Uterine smooth muscle cell (primary cell): Measurements from ENCODE around the gene THTPA. TPM values are rescaled to one million over a fixed set of nuclear protein-coding genes. Genes with fewer than 3 reads are reported as not detected.

Experiments
- total RNA-seq: library from RNA; depleted of rRNA; stranded (reverse); fragments of >200 nt; gene quantifications from 2 replicates; pipeline ENCODE4 v1.2.3, GENCODE V29; 2014

Gene THTPA
- total RNA-seq: 14.5 and 20.6 TPM in 2 replicates

GRCh38 chr14:23555882-23556699 is at the start of gene THTPA:
TSS of gene THTPA (plus strand) at chr14:23556271. CDS start at chr14:23556758, 487 bp downstream.

GRCh38 chr14:23551266-23552028 is 4.6 kb upstream of the THTPA start, which contains the start of gene ZFHX2:
TSS of gene ZFHX2 (minus strand) at chr14:23551765. CDS start at chr14:23535325, 16,440 bp downstream.

GRCh38 chr14:23567186-23568020 is 11.3 kb downstream of the THTPA start, which contains the start of gene AP1G2:
TSS of gene AP1G2 (minus strand) at chr14:23567791. CDS start at chr14:23567314, 477 bp downstream.

GRCh38 chr14:23578560-23579310 is 22.7 kb downstream of the THTPA start, which contains the start of gene JPH4:
TSS of gene JPH4 (minus strand) at chr14:23578790. CDS start at chr14:23577453, 1,337 bp downstream.

Other genes with a start within 250 kb of the THTPA start
- 19.7 and 27.3 TPM in 2 replicates for gene BCL2L2, start 249.4 kb upstream of the THTPA start, total RNA-seq
- 105 and 119 TPM in 2 replicates for gene PABPN1, start 234.8 kb upstream of the THTPA start, total RNA-seq
- 8.1 and 36.4 TPM in 2 replicates for gene SLC22A17, start 203.4 kb upstream of the THTPA start, total RNA-seq
- 5.5 and 7.6 TPM in 2 replicates for gene EFS, start 191.1 kb upstream of the THTPA start, total RNA-seq
- gene IL25, start 183.5 kb upstream of the THTPA start, total RNA-seq: not detected in 2 replicates
- gene CMTM5, start 179.2 kb upstream of the THTPA start, total RNA-seq: 0.22 and 0.50 TPM in 2 replicates
- gene MYH6, start 148.0 kb upstream of the THTPA start, total RNA-seq: not detected in 2 replicates
- not detected in 2 replicates for gene MYH7, start 120.6 kb upstream of the THTPA start, total RNA-seq
- 55.2 and 67.5 TPM in 2 replicates for gene NGDN, start 86.6 kb upstream of the THTPA start, total RNA-seq
- 0.11 and 0.62 TPM in 2 replicates for gene ZFHX2, start 4.5 kb upstream of the THTPA start, total RNA-seq
- gene AP1G2, start 11.5 kb downstream of the THTPA start, total RNA-seq: 11.6 and 12.1 TPM in 2 replicates
- under 0.01 TPM in 1 of 2 replicates, not detected in the other for gene JPH4, start 22.5 kb downstream of the THTPA start, total RNA-seq
- 0.22 and 0.25 TPM in 2 replicates for gene DHRS2, start 80.1 kb downstream of the THTPA start, total RNA-seq